GM21825 (cell line): ENCODE measurements around the gene FAM118B.
A peak's percentile ranks its signal among the peaks of the same experiment; 100 is the strongest.
"Not testable (repeated sequence)": the region's sequence is repeated elsewhere in the genome, so short reads cannot be mapped to it uniquely, and the experiment has no call there.

ENCODE experiments used
- ATAC-seq: cut with Tn5 transposase; IDR thresholded peaks from one replicate; pipeline ENCODE4 v1.9.1; 2021; ENCODE audit warnings: mild to moderate bottlenecking, moderate library complexity; ENCODE audit not compliant: unreplicated experiment

Gene FAM118B

GRCh38 chr11:126308771-126309170, 97.2 kb downstream of the FAM118B start:
- not testable (repeated sequence) for ATAC-seq

GRCh38 chr11:126310200-126310991, 98.8 kb downstream of the FAM118B start:
- ATAC-seq: no peak

- ATAC-seq: no peak
Measured at GRCh38 chr11:126310992-126311310, 99.4 kb downstream of the FAM118B start.

GRCh38 chr11:126311401-126312291, 100.1 kb downstream of the FAM118B start:
- ATAC-seq: peak; percentile 67
